Kidney epithelial cell (primary cell): ENCODE measurements around the gene SERTAD2. TPM values are rescaled to one million over a fixed set of nuclear protein-coding genes. Genes with fewer than 3 reads are reported as not detected.

Experiments
- DNase-seq: peaks from one replicate; pipeline ENCODE4 v3.0.0-alpha.2; 2010; ENCODE audit warnings: low read depth
- H3K27me3 ChIP-seq: 2 replicates; pipeline ENCODE4 v1.6.0; 2011; ENCODE audit warnings: low read length; ENCODE audit not compliant: control insufficient read depth, insufficient read depth
- H3K36me3 ChIP-seq: 2 replicates; pipeline ENCODE4 v1.5.1; 2011; ENCODE audit warnings: low read length; ENCODE audit not compliant: control insufficient read depth, insufficient read depth
- H3K4me3 ChIP-seq: 2 replicates; pipeline ENCODE4 v1.5.1; 2011; ENCODE audit warnings: low read depth, mild to moderate bottlenecking, control low read depth, low read length
- total RNA-seq: library from RNA; depleted of rRNA; stranded (reverse); fragments of >200 nt; gene quantifications from 2 replicates; pipeline ENCODE4 v1.2.3, GENCODE V29; 2015
- TF ChIP-seq, protein P1 (sequence below): IDR thresholded peaks from 2 replicates; pipeline ENCODE4 v1.5.1; 2011; ENCODE audit warnings: mild to moderate bottlenecking, moderate library complexity, low read length, control low read depth, inconsistent platforms; ENCODE audit not compliant: insufficient read depth, poor library complexity, severe bottlenecking

Gene SERTAD2
- total RNA-seq, 1 donor from 2014 or later = 13.2 TPM

DNA sequence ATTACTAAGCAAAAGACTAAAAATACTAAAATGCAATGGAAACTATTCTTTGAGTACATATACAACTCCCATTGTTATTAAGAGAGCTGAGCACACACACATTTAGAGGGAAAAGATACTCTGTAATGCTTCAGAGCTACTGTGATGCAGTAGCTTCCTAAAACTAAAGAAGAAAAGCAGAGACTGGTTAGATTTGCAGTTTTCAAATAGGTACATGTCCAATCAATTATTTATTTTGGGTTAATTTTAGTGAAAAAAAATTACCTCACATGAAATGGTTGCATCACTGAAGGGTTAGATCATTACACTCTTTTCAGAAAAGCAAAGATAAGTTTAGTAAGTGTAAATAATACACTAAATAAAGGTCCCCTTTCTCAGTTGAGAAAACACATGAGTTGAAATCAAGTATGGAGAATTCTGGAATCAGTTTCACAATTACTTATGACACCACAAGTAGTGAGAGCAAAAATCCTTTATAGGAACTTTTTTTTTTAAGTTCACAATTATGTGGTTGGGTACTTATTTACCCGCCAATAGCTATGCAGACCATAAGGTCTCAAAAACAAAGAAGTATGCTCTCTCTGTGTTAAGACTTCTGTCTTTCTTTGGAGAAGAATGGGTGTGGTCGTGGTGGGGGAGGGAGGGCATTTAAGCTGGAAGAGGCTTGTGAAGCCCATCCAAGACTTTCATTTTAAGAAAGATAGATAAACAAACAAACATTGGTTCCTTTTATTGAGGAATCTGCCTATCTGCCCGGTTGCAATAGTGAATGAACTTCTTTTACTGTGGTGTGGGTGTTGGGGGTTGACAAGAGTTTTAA is 25.3 kb upstream of the SERTAD2 start:
- TF ChIP-seq, protein P1, sequence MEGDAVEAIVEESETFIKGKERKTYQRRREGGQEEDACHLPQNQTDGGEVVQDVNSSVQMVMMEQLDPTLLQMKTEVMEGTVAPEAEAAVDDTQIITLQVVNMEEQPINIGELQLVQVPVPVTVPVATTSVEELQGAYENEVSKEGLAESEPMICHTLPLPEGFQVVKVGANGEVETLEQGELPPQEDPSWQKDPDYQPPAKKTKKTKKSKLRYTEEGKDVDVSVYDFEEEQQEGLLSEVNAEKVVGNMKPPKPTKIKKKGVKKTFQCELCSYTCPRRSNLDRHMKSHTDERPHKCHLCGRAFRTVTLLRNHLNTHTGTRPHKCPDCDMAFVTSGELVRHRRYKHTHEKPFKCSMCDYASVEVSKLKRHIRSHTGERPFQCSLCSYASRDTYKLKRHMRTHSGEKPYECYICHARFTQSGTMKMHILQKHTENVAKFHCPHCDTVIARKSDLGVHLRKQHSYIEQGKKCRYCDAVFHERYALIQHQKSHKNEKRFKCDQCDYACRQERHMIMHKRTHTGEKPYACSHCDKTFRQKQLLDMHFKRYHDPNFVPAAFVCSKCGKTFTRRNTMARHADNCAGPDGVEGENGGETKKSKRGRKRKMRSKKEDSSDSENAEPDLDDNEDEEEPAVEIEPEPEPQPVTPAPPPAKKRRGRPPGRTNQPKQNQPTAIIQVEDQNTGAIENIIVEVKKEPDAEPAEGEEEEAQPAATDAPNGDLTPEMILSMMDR = no peak
- Histone ChIP-seq H3K27me3 (no peaks in the 10 kb centered on the region), H3K36me3 (no peaks in the 10 kb centered on the region), H3K4me3 (no peak overlapping the region)
- DNase-seq = no peak

DNA sequence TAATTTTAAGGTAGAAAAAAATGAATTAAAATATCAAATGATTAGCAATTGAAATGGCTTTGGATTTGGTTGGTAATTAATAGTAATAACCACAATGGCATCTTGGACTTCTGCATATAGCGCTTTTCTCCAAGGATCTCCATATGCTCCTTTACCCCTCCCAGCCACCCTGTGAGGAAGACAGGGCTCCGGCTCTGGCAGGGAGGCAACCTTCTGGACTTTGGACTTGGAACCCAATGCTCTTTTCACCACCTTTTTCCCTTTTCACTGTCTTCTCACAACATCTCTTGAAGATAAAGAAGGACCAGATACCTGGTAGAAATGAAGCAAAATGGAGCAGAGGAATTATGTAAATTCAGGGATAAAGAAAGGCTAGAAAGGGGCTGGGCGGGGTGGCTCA is 23.8 kb upstream of the SERTAD2 start:
- no peak for DNase-seq
- TF ChIP-seq, protein P1 = no peak
- no peaks in the 10 kb centered on the region for H3K36me3 ChIP-seq
- no peak overlapping the region for H3K4me3 ChIP-seq
- H3K27me3 ChIP-seq = no peaks in the 10 kb centered on the region

DNA sequence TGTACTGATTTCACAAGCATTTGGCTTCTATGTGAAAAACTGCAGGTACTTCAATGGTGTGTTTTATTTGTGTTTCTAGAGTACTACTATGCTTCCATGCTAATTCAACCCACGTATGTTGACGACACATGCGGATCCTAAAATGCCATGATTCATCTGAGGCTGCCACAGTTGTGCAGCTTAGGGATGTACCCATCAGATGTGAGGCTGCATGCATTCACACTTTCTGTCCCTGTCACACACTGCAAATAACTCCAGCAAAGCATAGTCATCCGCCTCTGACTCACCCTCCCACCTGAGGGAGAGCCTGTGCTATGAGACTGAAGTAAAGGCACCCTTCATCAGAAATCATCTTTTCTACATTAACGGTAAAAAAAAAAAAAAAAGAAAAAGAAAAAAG is 22.1 kb upstream of the SERTAD2 start:
- TF ChIP-seq, protein P1 = no peak
- H3K4me3 ChIP-seq = no peak overlapping the region
- H3K36me3 ChIP-seq = no peaks in the 10 kb centered on the region
- H3K27me3 ChIP-seq = no peaks in the 10 kb centered on the region
- no peak for DNase-seq

DNA sequence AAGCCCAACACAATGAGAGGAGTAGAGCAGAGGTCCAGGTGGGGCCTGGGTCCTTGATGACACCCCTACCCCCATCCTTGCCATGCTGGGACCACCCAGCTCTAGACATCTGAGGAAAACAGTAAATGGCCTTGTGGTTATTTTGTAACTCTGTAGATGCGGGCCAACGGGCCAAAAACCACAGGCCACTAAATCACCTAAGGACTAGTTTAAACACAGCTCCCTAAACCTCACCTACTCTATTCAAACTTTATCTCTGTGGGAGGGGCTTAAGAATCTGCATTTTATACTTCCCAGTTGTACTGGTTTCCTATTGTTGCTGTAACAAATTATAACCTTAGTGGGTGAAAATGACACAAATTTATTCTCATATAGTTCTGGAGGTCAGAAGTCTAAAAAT is 19.0 kb upstream of the SERTAD2 start:
- no peak overlapping the region for H3K4me3 ChIP-seq
- H3K27me3 ChIP-seq = no peaks in the 10 kb centered on the region
- no peaks in the 10 kb centered on the region for H3K36me3 ChIP-seq
- TF ChIP-seq, protein P1 = no peak
- DNase-seq = no peak

DNA sequence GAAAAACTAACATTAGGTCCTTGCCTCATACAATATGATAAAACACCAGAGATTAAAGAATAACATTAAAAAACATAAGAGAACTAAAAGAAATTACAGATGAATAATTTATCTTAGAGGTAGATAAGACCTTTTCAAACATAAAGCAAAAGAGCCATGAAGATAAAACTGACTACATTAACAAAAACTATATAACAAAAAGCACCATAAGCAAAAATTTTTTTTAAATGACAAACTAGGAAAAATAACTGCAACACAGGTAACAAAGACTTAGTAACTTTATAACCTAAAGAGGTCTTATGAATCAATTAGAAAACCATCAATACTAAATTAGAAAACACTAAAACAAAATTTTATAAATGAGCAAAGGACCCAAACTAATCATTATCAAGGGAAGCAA is 16.3 kb upstream of the SERTAD2 start:
- H3K4me3 ChIP-seq = no peak overlapping the region
- no peaks in the 10 kb centered on the region for H3K27me3 ChIP-seq
- no peaks in the 10 kb centered on the region for H3K36me3 ChIP-seq
- no peak for DNase-seq
- TF ChIP-seq, protein P1 = no peak

DNA sequence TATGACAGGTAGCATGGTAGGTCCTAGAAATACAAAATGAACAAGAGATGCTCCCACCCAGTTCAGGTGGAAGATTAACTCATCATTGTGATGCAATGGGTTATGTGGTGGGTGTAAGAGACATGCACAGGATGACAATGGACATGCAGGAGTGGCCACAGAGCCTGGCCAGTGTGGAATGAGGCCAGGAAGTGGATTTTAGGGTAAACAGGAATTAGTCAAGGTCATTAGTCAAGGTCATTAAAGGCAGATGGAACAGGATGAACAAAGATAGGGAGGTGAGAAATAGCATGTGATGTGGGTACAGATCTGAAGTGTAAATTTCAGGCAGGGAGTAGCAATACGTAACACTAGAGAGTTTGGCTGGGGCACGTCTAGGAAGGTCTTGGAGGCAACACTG is 15.6 kb upstream of the SERTAD2 start:
- TF ChIP-seq, protein P1 = no peak
- H3K4me3 ChIP-seq = no peak overlapping the region
- no peak for DNase-seq
- H3K27me3 ChIP-seq = no peaks in the 10 kb centered on the region
- H3K36me3 ChIP-seq = no peaks in the 10 kb centered on the region
